SK-N-SH (cell line): ENCODE data around the gene DIPK1C. TPM values are rescaled to one million over a fixed set of nuclear protein-coding genes. Genes with fewer than 3 reads are reported as not detected.

Experiments used
- CTCF ChIA-PET: fragments of 300-600, 350-600 bp; formaldehyde crosslinking; extraction: SDS; loops from one replicate; lab custom pipeline; 2021; lab: Yijun Ruan, JAX
- POLR2A ChIA-PET: fragments of 350-600 bp; sonication (Branson Sonifier 250); formaldehyde crosslinking; extraction: SDS; loops from one replicate; lab custom pipeline; 2020; ENCODE audit warnings: antibody characterized with exemption, inconsistent platforms; lab: Yijun Ruan, JAX
- DNase-seq: peaks from one replicate; pipeline ENCODE4 v3.0.0; 2012
- H2AFZ ChIP-seq: fragments of 200-600 bp; sonication (generic); 2 replicates; pipeline ENCODE4 v1.8.1; 2016; ENCODE audit warnings: antibody characterized with exemption, mild to moderate bottlenecking, low read depth
- H3F3A ChIP-seq: fragments of 200-600 bp; sonication (generic); replicated peaks from 2 replicates; pipeline ENCODE3; 2016; ENCODE audit warnings: antibody characterized with exemption, mild to moderate bottlenecking; ENCODE audit not compliant: insufficient read depth
- H3K27ac ChIP-seq, 2 experiments: fragments of 200-500 bp in 1 of 2; fragments of 200-600 bp in 1 of 2; sonication (Bioruptor generic) in 1 of 2; sonication (generic), shearing (Covaris generic) in 1 of 2; 2 replicates each; pipeline versions ENCODE4 v1.5.1 to v1.6.1; 2014 to 2016; ENCODE audit warnings: low read depth in 2 of 2, inconsistent platforms in 1 of 2, low read length in 1 of 2, mild to moderate bottlenecking in 1 of 2, mixed read lengths in 1 of 2
- H3K27me3 ChIP-seq: fragments of 200-600 bp; sonication (generic), shearing (Covaris generic); 2 replicates; pipeline ENCODE4 v1.6.1; 2016; ENCODE audit warnings: mixed run types; ENCODE audit not compliant: insufficient read depth
- H3K36me3 ChIP-seq, 2 experiments: fragments of 200-500 bp in 1 of 2; fragments of 200-600 bp in 1 of 2; sonication (Bioruptor generic) in 1 of 2; sonication (generic) in 1 of 2; replicated peaks in 1 of 2; 2 replicates each; pipeline versions ENCODE3 to v1.5.1; 2014 to 2016; ENCODE audit warnings: low read length in 1 of 2, mild to moderate bottlenecking in 1 of 2; ENCODE audit not compliant: insufficient read depth in 2 of 2, control insufficient read depth in 1 of 2
- H3K4me1 ChIP-seq, 2 experiments: fragments of 200-500 bp in 1 of 2; fragments of 200-600 bp in 1 of 2; sonication (Bioruptor generic) in 1 of 2; sonication (generic), shearing (Covaris generic) in 1 of 2; 2 replicates each; pipeline versions ENCODE4 v1.5.1 to v1.6.1; 2014 to 2016; ENCODE audit warnings: low read depth in 1 of 2, low read length in 1 of 2, mixed run types in 1 of 2; ENCODE audit not compliant: insufficient read depth in 2 of 2, control insufficient read depth in 1 of 2
- H3K4me2 ChIP-seq: fragments of 200-600 bp; sonication (generic), shearing (Covaris generic); 2 replicates; pipeline ENCODE4 v1.6.1; 2017; ENCODE audit warnings: mixed run types
- H3K4me3 ChIP-seq, 2 experiments: fragments of 200-500 bp in 1 of 2; fragments of 200-600 bp in 1 of 2; sonication (Bioruptor generic) in 1 of 2; sonication (generic), shearing (Covaris generic) in 1 of 2; 2 replicates each; pipeline versions ENCODE4 v1.5.1 to v1.8.1; 2014 to 2016; ENCODE audit warnings: low read depth in 2 of 2, inconsistent platforms in 1 of 2, low read length in 1 of 2, mild to moderate bottlenecking in 1 of 2, mixed read lengths in 1 of 2, moderate library complexity in 1 of 2
- H3K79me2 ChIP-seq: fragments of 200-600 bp; sonication (generic); 2 replicates; pipeline ENCODE4 v1.8.1; 2017; ENCODE audit warnings: mild to moderate bottlenecking; ENCODE audit not compliant: insufficient read depth
- H3K9ac ChIP-seq: fragments of 200-600 bp; sonication (generic); 2 replicates; pipeline ENCODE4 v1.6.1; 2017; ENCODE audit warnings: mixed run types
- H3K9me2 ChIP-seq: fragments of 200-600 bp; sonication (generic); 2 replicates; pipeline ENCODE4 v1.6.1; 2017; ENCODE audit warnings: mixed run types
- H3K9me3 ChIP-seq: fragments of 200-600 bp; sonication (generic); 2 replicates; pipeline ENCODE4 v1.6.1; 2017; ENCODE audit warnings: mixed run types, mild to moderate bottlenecking, moderate library complexity
- H4K20me1 ChIP-seq: fragments of 200-600 bp; sonication (generic); 2 replicates; pipeline ENCODE4 v1.6.1; 2017; ENCODE audit warnings: mild to moderate bottlenecking, mixed run types; ENCODE audit not compliant: insufficient read depth
- CHD2 ChIP-seq: fragments of 150-350 bp; IDR thresholded peaks from 2 replicates; pipeline ENCODE4 v1.6.1; 2018; ENCODE audit warnings: low read length; ENCODE audit not compliant: partially characterized antibody
- GABPA ChIP-seq: IDR thresholded peaks from 2 replicates; pipeline ENCODE4 v1.4.0; 2012; ENCODE audit warnings: low read depth, mild to moderate bottlenecking
- MAX ChIP-seq: IDR thresholded peaks from 2 replicates; pipeline ENCODE4 v1.4.0; 2012; ENCODE audit warnings: low read depth
- MXI1 ChIP-seq: IDR thresholded peaks from 2 replicates; pipeline ENCODE4 v1.6.1; 2012; ENCODE audit warnings: mild to moderate bottlenecking, low read depth, low read length, improper control_type of control experiment
- NFIC ChIP-seq: IDR thresholded peaks from 2 replicates; pipeline ENCODE4 v1.4.0; 2012; ENCODE audit warnings: borderline replicate concordance
- NRF1 ChIP-seq: IDR thresholded peaks from 2 replicates; pipeline ENCODE4 v1.6.1; 2012; ENCODE audit warnings: low read depth, mild to moderate bottlenecking, low read length
- POLR2AphosphoS5 ChIP-seq: IDR thresholded peaks from 2 replicates; pipeline ENCODE4 v1.6.1; 2012; ENCODE audit warnings: low read depth, low read length
- RAD21 ChIP-seq: IDR thresholded peaks from 2 replicates; pipeline ENCODE4 v1.6.1; 2012; ENCODE audit warnings: mild to moderate bottlenecking, low read length
- REST ChIP-seq: IDR thresholded peaks from 2 replicates; pipeline ENCODE4 v1.6.1; 2012; ENCODE audit warnings: mild to moderate bottlenecking, low read depth, low read length, moderate library complexity
- RFX5 ChIP-seq: IDR thresholded peaks from 2 replicates; pipeline ENCODE4 v1.6.1; 2012; ENCODE audit warnings: mild to moderate bottlenecking, improper control_type of control experiment, low read length
- SIN3A ChIP-seq: IDR thresholded peaks from 2 replicates; pipeline ENCODE4 v1.6.1; 2012; ENCODE audit warnings: low read depth, mild to moderate bottlenecking, low read length, moderate library complexity, borderline replicate concordance
- SMC3 ChIP-seq: IDR thresholded peaks from 2 replicates; pipeline ENCODE4 v1.6.1; 2012; ENCODE audit warnings: low read depth, low read length, improper control_type of control experiment
- TCF12 ChIP-seq: IDR thresholded peaks from 2 replicates; pipeline ENCODE4 v1.4.0; 2012
- TEAD4 ChIP-seq: IDR thresholded peaks from 2 replicates; pipeline ENCODE4 v1.4.0; 2012; ENCODE audit warnings: mild to moderate bottlenecking, borderline replicate concordance; ENCODE audit not compliant: insufficient read depth
- USF1 ChIP-seq: IDR thresholded peaks from 2 replicates; pipeline ENCODE4 v1.4.0; 2012; ENCODE audit warnings: low read depth, borderline replicate concordance
- ZBTB33 ChIP-seq: IDR thresholded peaks from 2 replicates; pipeline ENCODE4 v1.4.0; 2012; ENCODE audit warnings: low read depth, borderline replicate concordance
- WGBS: methylation state at CpG from one replicate; pipeline ENCODE4 v1.1.6; 2017; ENCODE audit warnings: low lambda C conversion rate; 5-methylcytosine and 5-hydroxymethylcytosine counted together
- polyA plus RNA-seq, 3 experiments: library from polyadenylated mRNA; depleted of rRNA; stranded (reverse); fragments of >200 nt; gene quantifications; 2 replicates each; pipeline ENCODE4 v1.2.3, GENCODE V29; 2012

The DIPK1C gene
- polyA plus RNA-seq, 1 of the 3 experiments (the other 2 are of a cell fraction) = not detected

GRCh38 chr18:74495581-74496507 lies 38.7 kb upstream of the DIPK1C start, which contains the start of gene CNDP2 (continued):
- TF ChIP-seq REST (no peak), ZBTB33 (no peak), NFIC (no peak), POLR2AphosphoS5 (peak; percentile 48), GABPA (peak; percentile 80), SMC3 (no peak), CHD2 (peak; percentile 42), TEAD4 (no peak), USF1 (peak; percentile 90), NRF1 (peak; percentile 57; the same call in 1 of the 2 replicates)

- POLR2A ChIA-PET = no interaction called here
- Histone ChIP-seq H4K20me1 (no peaks in the 10 kb centered on the region), H3K27me3 (peaks cover 28% of the 10 kb centered on the region), H2AFZ (no peak overlapping the region), H3K9me3 (no peaks in the 10 kb centered on the region), H3K27ac (no peak overlapping the region), H3K79me2 (peaks cover 30% of the 10 kb centered on the region), H3F3A (no peaks in the 10 kb centered on the region), H3K9me2 (no peaks in the 10 kb centered on the region), H3K4me2 (no peak overlapping the region), H3K36me3 (no peaks in the 10 kb centered on the region), H3K9ac (no peak overlapping the region), H3K4me1 (peaks cover 0 to 4% of the 10 kb centered on the region in 2 experiments; a peak in 1 of 4 replicates), H3K4me3 (no peak overlapping the region)
- CTCF ChIA-PET = interaction anchor here (0.6 kb wide), 1 partner anchor 15 kb away, joined by 3 read pairs; no protein-coding TSS in a partner anchor
- no peak for DNase-seq
- 6% methylated on average over 1 of the region's 1 CpG for WGBS
- TF ChIP-seq NFIC = no peak
- TF ChIP-seq MAX = no peak
- TF ChIP-seq MXI1 = no peak
- TF ChIP-seq ZBTB33 = no peak
- no peak for TF ChIP-seq RAD21
- no peak for TF ChIP-seq RFX5
- TF ChIP-seq TCF12 = no peak
- TF ChIP-seq SIN3A = no peak
- TF ChIP-seq REST = no peak
These were observed 37.4 kb upstream of the DIPK1C start for GRCh38 chr18:74494514-74494913.
